ENCODE results near the gene DYRK1B. TPM values are rescaled to one million over a fixed set of nuclear protein-coding genes. Genes with fewer than 3 reads are reported as not detected.
A peak's percentile ranks its signal among the peaks of the same experiment; 100 is the strongest.

Gene DYRK1B
- total RNA-seq, 4 donors from 2014 or later: 9.3 to 19.4 (median 15.4) TPM

GRCh38 chr19:39848392-39848791 is 14.4 kb upstream of the DYRK1B start:
- Histone ChIP-seq H3K36me3 (no peaks in the 10 kb centered on the region), H3K9me3 (no peaks in the 10 kb centered on the region), H3K4me1 (peaks cover 22 to 39% (median 33%) of the 10 kb centered on the region in 4 donors), H3K27ac (replicated peaks in 1 of 4) (no peak overlapping the region), H3K4me3 (no peak overlapping the region), H3K27me3 (no peaks in the 10 kb centered on the region)
- no peak for DNase-seq (ENCODE audit: extremely low spot score)
- intact Hi-C loops (cut with DNase I): loop anchor here (10.0 kb wide), 1 partner anchor 304 kb away; the partner anchor contains the start of gene EID2
- TF ChIP-seq POLR2AphosphoS5 (IDR thresholded peaks at IDR 0.05) (no peak), EP300 (IDR thresholded peaks at IDR 0.05) (no peak)
- 79% methylated on average over 4 of the region's 4 CpGs for WGBS

- DNase-seq (ENCODE audit: extremely low spot score): no peak
- Histone ChIP-seq H3K27me3 (no peaks in the 10 kb centered on the region), H3K4me3 (no peak overlapping the region), H3K27ac (replicated peaks in 1 of 4) (peak overlapping the region in 1 of 4 donors; percentile 38), H3K9me3 (no peaks in the 10 kb centered on the region), H3K4me1 (peaks cover 22 to 48% (median 41%) of the 10 kb centered on the region in 4 donors), H3K36me3 (no peaks in the 10 kb centered on the region)
- WGBS: 77% methylated on average over 6 of the region's 6 CpGs
- no peak for TF ChIP-seq EP300 (IDR thresholded peaks at IDR 0.05)
- no peak for TF ChIP-seq POLR2A (IDR thresholded peaks at IDR 0.05; ENCODE audit: low read depth)
- no peak for TF ChIP-seq CTCF (IDR thresholded peaks at IDR 0.05)
- no peak for TF ChIP-seq POLR2AphosphoS5 (IDR thresholded peaks at IDR 0.05)
- intact Hi-C loops (cut with DNase I): loop anchor here (10.0 kb wide), 1 partner anchor 303 kb away; the partner anchor contains the start of gene EID2
Observed at GRCh38 chr19:39847525-39847924, 13.6 kb upstream of the DYRK1B start.

- Histone ChIP-seq H3K9me3 (no peaks in the 10 kb centered on the region), H3K27ac (replicated peaks in 1 of 4) (peak overlapping the region; percentile 78 to 88 (median 86)), H3K4me3 (peak overlapping the region; percentile 69 to 81 (median 76)), H3K36me3 (no peaks in the 10 kb centered on the region), H3K4me1 (peaks cover 22 to 54% (median 48%) of the 10 kb centered on the region in 4 donors), H3K27me3 (no peaks in the 10 kb centered on the region)
- no peak for DNase-seq (ENCODE audit: extremely low spot score)
- intact Hi-C loops (cut with DNase I): loop anchor here (10.0 kb wide), 1 partner anchor 302 kb away; the partner anchor contains the start of gene EID2
- 46% methylated on average over 12 of the region's 12 CpGs for WGBS
- no peak for TF ChIP-seq POLR2AphosphoS5 (IDR thresholded peaks at IDR 0.05)
- no peak for TF ChIP-seq CTCF (IDR thresholded peaks at IDR 0.05)
- TF ChIP-seq POLR2A (IDR thresholded peaks at IDR 0.05; ENCODE audit: low read depth): no peak
- no peak for TF ChIP-seq EP300 (IDR thresholded peaks at IDR 0.05)
Observed at GRCh38 chr19:39846678-39847486, 12.9 kb upstream of the DYRK1B start.

GRCh38 chr19:39845933-39846677 is 12.1 kb upstream of the DYRK1B start, which contains the start of gene FBL:
Gene FBL (minus strand): TSS chr19:39846379. CDS start chr19:39846300, 79 bp downstream.
- WGBS: under 1% methylated on average over 48 of the region's 57 CpGs
- peak within 1 kb of the TSS; percentile 78 to 88 (median 86) for H3K27ac ChIP-seq (replicated peaks in 1 of 4)
- H3K4me3 ChIP-seq: peak within 1 kb of the TSS; percentile 69 to 81 (median 76)
- TF ChIP-seq POLR2A (IDR thresholded peaks at IDR 0.05; ENCODE audit: low read depth) (no peak), CTCF (IDR thresholded peaks at IDR 0.05) (peak in 1 of 3 experiments; percentile 13), POLR2AphosphoS5 (IDR thresholded peaks at IDR 0.05) (peak; percentile 93 to 94)
- H3K36me3 ChIP-seq: no peaks in the 10 kb centered on the region
- H3K4me1 ChIP-seq: peaks cover 22 to 55% (median 50%) of the 10 kb centered on the region in 4 donors
- no peaks in the 10 kb centered on the region for H3K27me3 ChIP-seq
- intact Hi-C loops (cut with DNase I): loop anchor here (2.0 to 10.0 kb wide), 2 partner anchors 53 to 301 kb away; partner anchors contain the start of gene EID2
- no peaks in the 10 kb centered on the region for H3K9me3 ChIP-seq
- peak; percentile 98 for DNase-seq (ENCODE audit: extremely low spot score)
